HK-2 (cell line): ENCODE data around the gene SERPINB8.

Experiments used
- DNase-seq: peaks from one replicate; pipeline ENCODE4 v3.0.0-alpha.2; 2018; ENCODE audit not compliant: unreplicated experiment

The SERPINB8 gene

DNA sequence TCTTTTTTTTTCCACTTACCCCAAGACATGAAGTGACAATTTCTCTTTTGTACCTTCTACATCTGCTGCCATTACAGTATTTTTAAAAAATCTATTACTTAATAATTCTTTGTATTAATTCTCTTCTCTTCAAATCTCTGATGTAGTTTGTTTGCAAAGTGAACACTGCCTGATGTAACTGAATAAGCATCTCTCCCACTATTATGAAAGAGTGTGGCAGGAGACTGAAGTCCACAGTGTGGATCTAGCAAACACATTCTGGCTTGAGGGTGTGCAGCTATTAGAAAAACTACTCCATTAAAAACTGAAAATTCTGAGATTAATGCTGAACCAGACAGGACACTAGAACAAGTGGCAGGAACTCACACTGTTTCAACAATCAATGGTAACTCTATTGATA lies 5.0 kb upstream of the SERPINB8 start:
- DNase-seq = no peak

DNA sequence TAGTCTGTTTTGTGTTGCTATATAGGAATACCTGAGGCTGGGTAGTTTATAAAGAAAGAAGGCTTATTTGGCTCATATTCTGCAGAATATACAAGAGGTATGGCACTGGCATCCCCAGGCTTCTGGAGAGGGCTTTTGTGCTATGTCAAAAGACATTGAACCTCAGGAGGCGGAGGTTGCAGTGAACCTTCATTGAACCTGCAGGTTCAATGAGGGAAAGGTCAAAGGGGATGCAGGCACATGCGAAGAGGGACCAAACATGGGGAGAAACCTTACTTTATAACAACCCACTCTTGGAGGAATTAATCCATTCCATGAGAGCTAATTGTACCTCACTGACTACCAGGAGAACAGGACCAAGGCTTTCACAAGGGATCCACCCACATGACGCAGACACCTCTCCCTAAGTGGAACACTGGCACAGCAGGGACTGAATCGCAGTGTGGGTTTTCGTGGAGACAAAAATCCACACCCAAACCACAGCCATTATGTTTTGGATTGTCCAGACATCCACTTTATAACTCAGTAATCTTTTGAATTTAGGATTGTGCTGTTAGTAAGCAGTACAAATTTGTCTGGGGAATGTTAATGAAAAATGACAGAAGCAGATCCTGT lies 4.1 kb upstream of the SERPINB8 start:
- DNase-seq = no peak

DNA sequence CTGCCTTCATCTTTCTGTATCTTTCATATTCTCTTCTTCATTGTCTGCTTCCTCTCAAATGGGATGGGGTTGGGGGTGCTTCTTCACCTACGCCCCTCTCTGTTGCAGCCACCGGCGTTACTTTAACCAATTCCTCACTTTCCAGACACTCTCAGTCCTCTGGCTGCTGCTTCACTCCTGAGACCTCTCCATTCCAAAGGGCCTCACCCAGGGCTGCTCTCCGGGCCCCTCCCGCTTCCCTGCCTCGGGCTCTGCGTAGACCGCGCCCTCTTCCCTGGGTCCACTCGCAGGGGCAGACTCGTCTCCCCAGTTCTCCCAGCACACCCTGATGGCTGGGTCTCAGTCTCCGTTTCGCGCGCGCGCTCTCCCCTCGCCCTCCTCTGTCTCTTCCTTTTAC lies 926 bp downstream of the SERPINB8 start:
- DNase-seq = no peak

DNA sequence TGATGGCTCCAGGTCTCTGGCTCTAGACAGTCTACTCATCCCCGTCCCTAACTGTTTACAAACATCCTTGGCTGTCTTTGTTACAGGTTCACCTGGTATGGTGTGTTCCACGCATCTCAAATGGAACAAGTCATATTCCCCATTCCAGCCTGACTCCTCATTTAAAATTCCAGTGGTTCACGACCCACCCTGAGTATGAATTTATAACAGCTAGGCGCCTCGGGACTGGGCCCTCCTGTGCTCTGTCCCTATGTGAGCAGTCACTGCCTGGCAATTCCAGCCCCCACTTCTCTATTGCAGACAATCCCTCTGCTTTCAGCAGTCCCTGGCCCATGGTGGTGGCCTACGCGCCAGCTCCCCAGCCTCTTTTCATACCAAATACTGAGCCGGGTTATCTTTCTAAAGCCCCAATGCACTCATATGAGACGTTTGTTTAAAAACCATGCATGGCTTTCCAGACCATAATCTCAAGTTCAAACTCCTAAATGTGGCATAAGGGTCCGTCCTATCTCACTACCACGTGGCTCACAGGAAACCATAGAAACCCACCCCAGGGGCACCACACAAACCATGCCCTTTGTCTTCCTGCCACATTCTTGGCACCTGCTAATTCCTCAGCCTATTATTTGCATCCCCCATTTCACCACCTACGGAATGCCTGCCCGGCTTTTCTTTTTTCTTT lies 1.6 kb downstream of the SERPINB8 start:
- DNase-seq = no peak

DNA sequence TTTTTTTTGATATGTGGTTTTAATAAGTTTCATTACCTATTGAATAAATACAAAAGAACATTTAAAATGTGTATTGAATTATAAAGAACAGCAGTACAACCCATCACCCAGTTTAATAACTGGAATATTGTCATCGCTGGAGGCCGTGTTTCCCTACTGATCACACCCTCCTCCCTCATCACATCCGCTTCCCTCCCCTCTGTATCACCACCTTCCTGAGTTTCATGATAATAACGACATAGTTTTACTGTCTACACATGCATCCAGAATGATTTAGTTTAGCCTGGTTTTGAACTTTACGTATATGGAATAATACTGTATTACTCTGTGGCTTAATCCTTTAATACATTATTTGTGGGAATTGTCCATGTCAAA lies 2.1 kb downstream of the SERPINB8 start:
- DNase-seq = no peak

DNA sequence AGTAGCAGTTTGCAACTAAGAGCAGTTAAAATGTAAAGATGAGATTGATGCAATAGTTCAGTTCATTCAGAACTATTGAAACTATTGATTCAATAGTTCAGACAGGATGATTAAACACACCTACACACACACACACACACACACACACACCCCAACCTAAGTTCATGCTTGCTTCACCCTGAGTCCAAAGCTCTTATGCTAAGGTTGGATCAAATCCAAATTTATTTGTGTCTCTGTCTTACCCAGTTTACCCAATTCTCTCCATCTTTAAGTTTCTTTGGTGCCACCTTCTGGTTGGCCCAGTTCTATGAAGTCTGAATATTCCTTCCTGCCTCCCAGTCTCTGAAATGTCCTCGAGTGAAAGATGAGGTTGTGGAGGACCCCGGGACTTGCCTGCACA lies 5.1 kb downstream of the SERPINB8 start:
- DNase-seq = no peak

DNA sequence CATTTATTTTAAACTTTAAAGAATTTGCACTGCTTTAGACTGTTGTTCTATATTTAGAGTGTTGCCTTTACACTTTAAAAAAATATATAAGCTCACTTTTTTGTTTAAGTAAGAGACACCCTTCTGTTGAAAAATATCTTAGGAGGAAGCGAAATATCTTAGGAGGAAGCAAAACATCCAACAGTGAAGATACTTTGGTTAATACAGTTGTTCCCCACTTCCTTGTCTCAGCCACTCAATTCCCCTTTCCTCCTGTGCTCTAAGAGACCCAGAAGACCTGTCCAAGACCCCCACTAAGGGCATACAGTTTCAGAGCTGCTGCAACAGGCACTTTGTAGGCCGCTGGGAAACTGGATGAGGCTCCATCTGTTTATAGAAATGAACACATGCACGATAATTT lies 5.7 kb downstream of the SERPINB8 start:
- no peak for DNase-seq

DNA sequence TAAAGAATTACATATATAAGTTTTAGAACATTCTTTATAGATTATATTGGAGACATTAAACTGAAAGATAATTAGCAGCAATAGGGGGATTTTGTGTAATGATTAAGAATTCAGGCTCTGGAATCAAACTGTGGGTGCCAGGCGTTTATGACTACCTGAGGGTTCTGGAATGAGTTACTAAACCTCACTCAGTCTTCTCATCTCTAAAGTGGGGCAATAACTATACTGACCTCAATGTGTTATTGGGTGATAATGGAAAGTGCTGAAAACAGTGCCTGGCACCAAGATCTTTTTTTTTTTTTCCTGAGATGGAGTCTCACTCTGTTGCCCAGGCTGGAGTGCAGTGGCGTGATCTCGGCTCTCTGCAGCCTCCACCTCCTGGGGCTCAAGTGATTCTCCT lies 7.2 kb downstream of the SERPINB8 start:
- DNase-seq = no peak

DNA sequence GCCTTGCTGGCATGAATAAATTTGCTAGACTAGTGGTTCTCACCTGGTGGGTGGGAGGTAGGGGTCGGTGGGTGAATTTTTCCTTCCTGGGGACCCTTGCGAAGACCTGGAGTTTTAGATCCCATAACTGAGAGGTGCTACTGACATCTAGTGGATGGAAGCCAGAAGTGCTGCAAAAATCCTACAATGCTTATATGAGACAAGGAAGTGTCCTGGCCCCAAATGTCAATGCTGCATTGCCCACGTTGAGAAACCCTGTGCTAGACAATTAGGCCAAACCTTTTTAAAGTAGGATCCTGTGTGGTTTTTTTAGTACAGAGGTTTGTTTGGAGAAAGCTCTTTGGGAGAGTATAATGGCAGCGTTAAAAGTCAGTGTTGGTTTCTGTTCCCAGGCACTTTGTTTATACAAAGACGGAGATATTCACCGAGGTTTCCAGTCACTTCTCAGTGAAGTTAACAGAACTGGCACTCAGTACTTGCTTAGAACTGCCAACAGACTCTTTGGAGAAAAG lies 9.6 kb downstream of the SERPINB8 start:
- peak; percentile 11 for DNase-seq

DNA sequence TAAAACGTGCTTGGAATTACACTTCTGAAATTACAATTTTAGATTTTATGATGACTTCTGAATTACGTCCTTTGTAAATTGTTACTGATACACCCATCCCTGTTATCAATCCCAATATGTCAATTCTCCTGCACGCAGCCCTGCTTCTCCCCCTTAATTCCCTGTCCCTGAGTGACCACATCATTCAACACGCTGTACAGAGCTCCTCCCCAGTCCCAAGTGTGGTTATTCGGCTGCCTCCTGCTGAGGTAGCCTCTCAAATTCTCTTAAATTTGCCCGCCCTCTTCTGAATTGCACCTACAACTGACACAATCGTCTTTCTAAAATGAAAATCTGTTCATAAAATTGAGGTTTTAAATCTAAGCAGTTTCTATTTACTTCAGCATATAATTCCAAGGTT lies 10.1 kb downstream of the SERPINB8 start:
- no peak for DNase-seq

DNA sequence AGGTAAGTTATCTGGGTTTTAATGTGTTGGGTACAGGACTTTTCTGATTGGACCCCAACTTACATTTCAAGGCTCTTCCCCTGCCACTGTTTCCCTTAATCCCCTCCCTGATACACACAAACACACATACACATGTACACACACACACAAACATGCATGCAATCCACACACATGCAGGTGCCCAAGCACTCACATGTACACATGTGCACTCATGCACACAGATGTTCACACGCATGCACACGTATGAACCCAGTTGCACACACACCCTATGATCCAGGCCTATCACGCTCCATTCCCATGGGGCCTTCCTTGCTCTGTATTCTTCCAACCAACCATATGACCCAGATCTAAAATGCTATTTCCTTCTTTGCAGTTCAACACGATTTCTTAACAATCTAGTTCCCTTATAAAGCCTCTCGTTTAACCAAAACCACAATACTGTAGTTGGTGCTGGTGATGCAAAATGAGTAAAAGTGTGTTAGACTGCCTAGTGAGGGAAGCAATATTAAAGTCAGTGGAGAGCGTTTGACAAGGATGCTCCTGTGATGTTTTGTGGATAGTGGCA lies 11.1 kb downstream of the SERPINB8 start:
- DNase-seq = no peak

DNA sequence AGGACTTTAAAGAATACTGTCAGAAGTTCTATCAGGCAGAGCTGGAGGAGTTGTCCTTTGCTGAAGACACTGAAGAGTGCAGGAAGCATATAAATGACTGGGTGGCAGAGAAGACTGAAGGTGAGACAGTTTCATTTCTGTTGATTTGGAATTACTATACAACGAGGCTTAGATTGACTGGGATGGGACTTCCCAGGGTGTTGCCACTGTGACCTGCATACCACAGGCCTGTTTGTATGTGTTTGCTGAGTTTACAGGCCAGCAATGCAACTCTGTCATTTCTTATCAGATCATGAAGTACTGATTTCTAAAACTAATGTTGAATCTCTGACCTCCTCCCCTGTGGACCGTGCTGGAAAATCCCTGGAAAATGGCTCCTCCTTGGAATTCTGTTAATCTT lies 11.8 kb downstream of the SERPINB8 start:
- no peak for DNase-seq

DNA sequence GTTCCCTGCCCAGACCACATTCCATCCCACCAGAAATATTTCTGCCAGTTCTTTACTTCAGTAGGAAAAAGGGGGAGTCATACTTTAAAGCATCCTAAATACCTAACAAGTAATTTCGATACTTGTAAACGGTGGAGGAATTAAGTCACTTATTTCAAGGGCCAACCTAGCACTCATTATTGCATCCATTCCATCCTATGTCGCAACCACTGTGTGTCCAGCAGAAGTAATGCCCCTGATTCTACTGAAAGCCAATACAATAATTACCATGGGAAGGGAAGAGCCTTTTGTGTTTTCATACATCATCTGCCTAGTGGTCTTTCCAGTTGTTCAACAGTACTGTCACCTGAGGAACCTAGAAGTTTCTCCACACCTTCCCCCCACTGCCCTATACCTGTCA lies 12.5 kb downstream of the SERPINB8 start:
- DNase-seq = no peak

DNA sequence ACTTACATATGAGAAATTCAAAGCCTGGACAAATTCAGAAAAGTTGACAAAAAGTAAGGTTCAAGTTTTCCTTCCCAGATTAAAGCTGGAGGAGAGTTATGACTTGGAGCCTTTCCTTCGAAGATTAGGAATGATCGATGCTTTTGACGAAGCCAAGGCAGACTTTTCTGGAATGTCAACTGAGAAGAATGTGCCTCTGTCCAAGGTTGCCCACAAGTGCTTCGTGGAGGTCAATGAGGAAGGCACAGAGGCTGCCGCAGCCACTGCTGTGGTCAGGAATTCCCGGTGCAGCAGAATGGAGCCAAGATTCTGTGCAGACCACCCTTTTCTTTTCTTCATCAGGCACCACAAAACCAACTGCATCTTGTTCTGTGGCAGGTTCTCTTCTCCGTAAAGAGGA lies 17.0 kb downstream of the SERPINB8 start:
- no peak for DNase-seq

DNA sequence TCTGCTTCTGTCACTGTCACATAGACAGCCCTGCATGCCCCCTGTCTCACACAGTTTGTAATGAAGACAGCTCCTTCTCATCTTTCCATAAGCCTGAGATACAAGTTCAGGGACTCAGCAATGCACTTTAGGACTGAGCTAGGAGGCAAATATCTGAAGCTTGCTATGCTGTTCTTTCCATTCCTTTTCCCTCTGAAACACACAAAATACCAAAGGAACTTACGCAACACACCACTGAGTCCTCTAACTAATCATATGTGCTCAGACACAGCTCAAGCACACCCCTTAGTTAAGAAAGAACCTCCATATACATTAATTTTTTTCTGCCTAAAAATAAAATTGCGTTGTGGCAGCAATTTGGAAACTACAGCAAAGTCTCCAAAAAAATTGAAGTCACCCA lies 17.9 kb downstream of the SERPINB8 start:
- DNase-seq = no peak

DNA sequence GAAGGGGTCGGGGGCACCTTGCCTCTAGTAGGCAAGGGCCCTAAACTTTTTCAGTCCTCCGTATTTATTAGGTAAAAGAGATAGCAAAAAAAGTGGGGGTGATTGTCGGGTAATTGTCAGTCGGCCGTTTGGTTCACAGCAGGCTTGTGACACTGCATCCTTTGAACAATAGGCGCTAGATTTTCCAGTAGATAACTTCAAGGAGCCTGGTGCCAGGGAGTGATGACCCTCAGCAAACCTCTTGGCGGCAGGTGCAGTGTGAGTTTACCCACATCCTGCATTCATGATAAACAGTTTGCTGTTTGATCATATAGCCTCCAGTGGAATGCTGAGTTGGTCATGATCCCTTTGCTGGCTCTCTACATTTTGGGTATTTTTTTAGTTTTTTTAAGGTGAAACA lies 22.9 kb downstream of the SERPINB8 start:
- DNase-seq = no peak

DNA sequence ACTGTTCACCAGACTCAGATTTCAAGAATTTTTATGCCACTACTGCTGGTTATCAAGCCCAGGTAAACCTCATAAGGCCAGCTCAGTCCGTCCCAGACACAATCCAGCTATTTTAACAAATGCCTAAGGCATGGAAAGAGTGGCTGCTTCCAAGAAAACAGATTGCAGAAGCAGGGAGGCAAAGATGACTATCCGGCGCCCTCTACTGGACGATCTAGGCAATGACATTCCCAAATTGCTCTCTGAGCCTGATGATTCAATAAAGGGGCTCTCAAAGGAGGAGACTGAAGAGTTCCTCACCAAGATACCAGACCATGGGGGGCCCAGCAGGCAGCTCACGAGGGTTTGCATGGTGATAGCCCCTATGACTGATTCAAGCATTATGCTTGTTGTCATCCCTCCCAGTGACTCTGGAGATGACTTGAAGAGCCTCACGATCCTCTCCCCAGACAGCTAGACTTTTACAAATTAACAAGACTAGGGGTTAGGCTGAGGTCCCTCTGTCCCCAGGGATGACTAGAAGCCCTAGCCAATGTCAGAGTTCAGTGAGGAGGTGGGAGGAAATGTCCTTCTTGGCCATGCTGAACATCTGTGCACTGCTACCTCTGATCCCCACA lies 25.0 kb downstream of the SERPINB8 start:
- peak; percentile 22 for DNase-seq

DNA sequence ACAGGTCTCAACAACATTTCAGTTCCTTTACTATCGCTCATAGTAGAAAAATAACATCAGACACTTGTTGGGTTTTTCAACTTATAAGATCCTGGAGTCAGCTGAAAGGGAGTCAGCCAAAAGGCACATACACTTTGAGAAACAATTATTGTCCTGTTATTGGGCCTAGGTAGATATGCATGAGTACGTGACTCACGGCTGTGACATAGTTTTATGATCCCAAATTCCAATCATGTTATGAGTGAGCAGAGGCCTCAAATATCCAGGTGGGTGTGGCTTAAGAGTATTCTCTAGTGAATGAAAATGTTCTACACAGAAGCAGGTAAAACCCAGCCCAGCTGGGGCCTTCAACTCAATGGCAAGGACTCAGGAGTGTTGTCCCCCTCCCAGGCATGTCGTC lies 27.2 kb downstream of the SERPINB8 start:
- DNase-seq = no peak

DNA sequence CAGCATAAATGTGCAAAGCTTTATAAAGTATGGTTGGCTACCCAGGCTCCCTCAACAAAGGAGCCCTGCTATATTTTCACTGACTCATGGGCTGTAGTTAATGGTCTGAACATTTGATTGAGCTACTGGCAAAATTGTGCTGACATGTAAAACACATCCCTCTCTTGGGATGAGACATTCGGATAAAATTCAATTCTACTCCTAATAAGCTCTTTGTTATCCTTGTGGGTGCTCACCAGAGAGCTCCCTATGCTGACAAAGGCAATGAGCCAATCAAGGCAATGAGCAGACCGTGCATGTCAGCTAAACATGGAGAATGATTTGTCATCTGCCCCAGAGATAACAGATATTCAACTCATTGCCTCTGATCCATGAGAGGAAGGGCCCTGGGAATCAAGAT lies 27.7 kb downstream of the SERPINB8 start:
- no peak for DNase-seq

DNA sequence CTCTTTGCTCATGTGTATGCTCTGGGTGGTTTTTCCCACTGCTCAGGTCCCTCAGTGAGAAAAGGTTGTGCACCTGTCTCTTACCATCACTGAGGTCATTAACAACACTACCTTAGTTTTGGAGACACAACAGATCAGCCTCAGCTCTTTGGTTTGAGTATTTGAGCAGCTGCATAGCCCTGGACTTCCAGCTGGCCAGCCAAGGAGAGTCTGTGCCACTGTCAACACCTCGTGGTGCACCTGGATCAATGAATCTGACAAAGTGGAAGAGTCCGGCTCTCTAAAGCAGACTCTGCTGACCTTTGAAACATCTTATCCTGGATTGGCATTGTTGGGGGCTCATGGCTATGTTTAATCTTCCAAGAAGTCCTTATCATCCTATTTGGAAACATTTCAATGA lies 30.0 kb downstream of the SERPINB8 start:
- no peak for DNase-seq

DNA sequence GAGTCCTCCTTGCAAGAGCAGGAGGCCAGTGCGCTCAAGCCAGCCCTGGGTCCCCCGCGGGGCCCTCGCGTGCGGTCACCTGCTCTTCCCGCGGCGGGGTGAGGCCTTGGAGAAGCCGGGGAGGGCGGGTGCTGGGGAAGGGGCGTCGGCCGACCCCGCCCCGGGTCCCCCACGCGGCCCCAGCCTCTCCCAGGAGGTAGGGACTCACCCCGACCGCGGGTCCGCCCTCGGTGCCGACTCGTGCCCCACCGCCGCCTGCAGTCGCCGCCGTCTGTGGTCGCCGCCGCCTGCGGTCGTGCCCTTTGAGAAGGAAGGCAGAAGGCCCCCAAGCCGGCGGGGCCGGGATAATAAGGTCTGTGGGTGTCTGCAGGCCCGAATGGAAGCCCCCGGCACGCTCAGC lies 32.7 kb downstream of the SERPINB8 start:
- DNase-seq = no peak

DNA sequence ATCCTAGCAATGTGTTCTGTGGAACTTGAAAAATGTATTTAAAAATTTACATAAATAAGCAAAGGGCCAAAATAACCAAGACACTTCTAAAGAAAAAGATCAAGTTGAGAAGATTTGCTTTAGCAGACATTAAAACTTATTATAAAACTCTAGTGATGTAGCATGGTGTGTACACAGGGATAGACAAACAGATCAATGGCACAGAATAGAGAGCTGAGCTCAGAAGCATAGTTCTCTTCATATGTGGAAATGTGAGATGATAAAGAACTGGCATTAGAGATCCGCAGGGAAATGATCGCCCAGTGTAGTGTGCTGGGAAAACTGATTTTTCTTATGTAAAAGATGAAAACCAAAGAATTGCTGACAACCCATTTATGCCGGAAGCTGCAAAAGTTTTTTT lies 39.4 kb downstream of the SERPINB8 start:
- DNase-seq = no peak

DNA sequence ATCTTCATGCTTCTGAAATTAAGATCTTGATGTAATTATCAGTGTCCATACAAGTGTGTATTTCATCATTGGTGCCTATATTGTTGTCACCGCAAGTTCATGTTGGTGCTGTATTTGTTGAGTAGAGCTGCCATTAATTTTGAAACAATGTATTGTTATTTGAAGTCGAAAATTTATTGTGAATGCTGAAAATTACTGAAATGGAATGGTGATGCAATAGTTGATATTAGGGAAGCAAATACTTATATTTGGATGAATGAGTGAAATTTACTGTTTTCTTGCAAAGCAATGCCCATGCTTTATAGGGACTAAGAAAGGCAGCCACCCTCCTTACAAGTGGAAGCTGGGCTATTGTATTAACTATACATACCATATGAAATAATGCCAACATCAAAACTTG lies 41.6 kb downstream of the SERPINB8 start:
- no peak for DNase-seq
